Motor neuron (in vitro differentiated cells): ENCODE measurements around the gene TJAP1. TPM values are rescaled to one million over a fixed set of nuclear protein-coding genes. Genes with fewer than 3 reads are reported as not detected.

ENCODE experiments used
- ATAC-seq, 8 experiments: fragments of 200-7000 bp; cut with Tn5 transposase; replicated peaks in 6 of 8; 2 replicates each; pipeline ENCODE4 v1.8.0; 2021; ENCODE audit warnings: mild to moderate bottlenecking in 8 of 8, moderate library complexity in 8 of 8
- H3K27ac ChIP-seq, 2 donors: fragments of 250-450 bp; sonication (Bioruptor Pico); 2 replicates each; pipeline ENCODE4 v1.9.0; 2021; ENCODE audit warnings: antibody characterized with exemption in 2 of 2, mild to moderate bottlenecking in 2 of 2, moderate library complexity in 1 of 2
- H3K4me1 ChIP-seq, 2 donors: fragments of 250-450 bp; sonication (Bioruptor Pico); replicated peaks in 1 of 2; 2 replicates each; pipeline ENCODE4 v1.6.1; 2021; ENCODE audit warnings: antibody characterized with exemption in 2 of 2, mild to moderate bottlenecking in 2 of 2, moderate library complexity in 1 of 2
- H3K4me3 ChIP-seq, 5 donors: fragments of 250-450 bp; sonication (Bioruptor Pico); 2 replicates each; pipeline ENCODE4 v1.9.0; 2021; ENCODE audit warnings: antibody characterized with exemption in 5 of 5, mild to moderate bottlenecking in 5 of 5, moderate library complexity in 4 of 5
- WGBS, 10 experiments: fragments of 450-650 bp; shearing (Covaris generic); methylation state at CpG; one replicate each; pipeline ENCODE4 v1.0.0; 2022; 5-methylcytosine and 5-hydroxymethylcytosine counted together
- in situ Hi-C, 9 experiments: fragments of 400-800 bp; cut with MboI; loops; one replicate each; pipeline ENCODE4 v1.15.0; 2021; ENCODE audit warnings: low sequenced_read_pairs in 9 of 9, low pct_unique_long_range_greater_than_20kb in 2 of 9; ENCODE audit not compliant: unreplicated experiment in 9 of 9
- total RNA-seq, 8 experiments: library from RNA; unstranded; fragments of 300-600 nt; gene quantifications; 2 replicates each; pipeline versions ENCODE4 v1.2.3 to v1.2.4, GENCODE V29; 2022

The TJAP1 gene
- total RNA-seq, 8 experiments from 2014 or later, result 7.4 to 24.2 (median 12.7) TPM

GRCh38 chr6:43442935-43443334, 34.4 kb upstream of the TJAP1 start:
- in situ Hi-C loops, result loop anchor here in 1 of 9 experiments (25.0 kb wide), 1 partner anchor 181 kb away; no protein-coding TSS in a partner anchor
- H3K4me1 ChIP-seq, result no peaks in the 10 kb centered on the region
- no peak overlapping the region for H3K27ac ChIP-seq
- 80 to 100% (median 95%) methylated on average over 1 to 3 of the region's 14 CpGs; no CpG with 5 or more reads in 2 of the 10 experiments for WGBS, 10 experiments
- H3K4me3 ChIP-seq, result no peak overlapping the region
- ATAC-seq, result no peak

- ATAC-seq, result peak in 3 of 8 experiments; percentile 82 to 91 (median 89)
- in situ Hi-C loops, result loop anchor here in 1 of 9 experiments (25.0 kb wide), 1 partner anchor 182 kb away; no protein-coding TSS in a partner anchor
Observed at GRCh38 chr6:43444036-43444435, 33.3 kb upstream of the TJAP1 start.

GRCh38 chr6:43444582-43444981, 32.8 kb upstream of the TJAP1 start:
- no peak overlapping the region for H3K27ac ChIP-seq
- H3K4me1 ChIP-seq, result no peaks in the 10 kb centered on the region
- 20 to 100% (median 80%) methylated on average over 1 to 3 of the region's 8 CpGs; no CpG with 5 or more reads in 6 of the 10 experiments for WGBS, 10 experiments
- in situ Hi-C loops, result loop anchor here in 1 of 9 experiments (25.0 kb wide), 1 partner anchor 182 kb away; no protein-coding TSS in a partner anchor
- H3K4me3 ChIP-seq, result no peak overlapping the region
- ATAC-seq, result peak in 2 of 8 experiments; percentile 67 to 75

More at GRCh38 chr6:43444036-43444435, 33.3 kb upstream of the TJAP1 start:
- Histone ChIP-seq H3K4me3 (no peak overlapping the region), H3K4me1 (no peaks in the 10 kb centered on the region), H3K27ac (no peak overlapping the region)
- WGBS, 10 experiments, result 67 to 100% (median 86%) methylated on average over 1 to 3 of the region's 10 CpGs; no CpG with 5 or more reads in 4 of the 10 experiments

GRCh38 chr6:43445576-43445975, 31.8 kb upstream of the TJAP1 start:
- H3K27ac ChIP-seq, result no peak overlapping the region
- in situ Hi-C loops, result loop anchor here in 1 of 9 experiments (25.0 kb wide), 1 partner anchor 183 kb away; no protein-coding TSS in a partner anchor
- no peak for ATAC-seq
- no peaks in the 10 kb centered on the region for H3K4me1 ChIP-seq
- H3K4me3 ChIP-seq, result no peak overlapping the region
- WGBS, 10 experiments, result 89 to 100% (median 93%) methylated on average over 1 to 7 of the region's 16 CpGs; no CpG with 5 or more reads in 7 of the 10 experiments

GRCh38 chr6:43447604-43448003, 29.8 kb upstream of the TJAP1 start:
- no peaks in the 10 kb centered on the region for H3K4me1 ChIP-seq
- in situ Hi-C loops, result loop anchor here in 1 of 9 experiments (25.0 kb wide), 1 partner anchor 185 kb away; no protein-coding TSS in a partner anchor
- H3K27ac ChIP-seq, result no peak overlapping the region
- H3K4me3 ChIP-seq, result no peak overlapping the region
- ATAC-seq, result no peak
- 92 to 100% (median 100%) methylated on average over 1 to 4 of the region's 16 CpGs; no CpG with 5 or more reads in 5 of the 10 experiments for WGBS, 10 experiments

- ATAC-seq, result no peak
- Histone ChIP-seq H3K27ac (no peak overlapping the region), H3K4me3 (no peak overlapping the region), H3K4me1 (peaks cover 0 to under 1% of the 10 kb centered on the region in 2 donors)
- in situ Hi-C loops, result loop anchor here in 1 of 9 experiments (25.0 kb wide), 1 partner anchor 187 kb away; no protein-coding TSS in a partner anchor
- 80 to 100% methylated on average over 1 to 2 of the region's 4 CpGs; no CpG with 5 or more reads in 8 of the 10 experiments for WGBS, 10 experiments
Observed at GRCh38 chr6:43448916-43449315, 28.5 kb upstream of the TJAP1 start.

- in situ Hi-C loops, result loop anchor here in 1 of 9 experiments (10.0 kb wide), 1 partner anchor 54 kb away; no protein-coding TSS in a partner anchor
- no peak for ATAC-seq
- Histone ChIP-seq H3K27ac (no peak overlapping the region), H3K4me1 (peaks cover 0 to 6% of the 10 kb centered on the region in 2 donors), H3K4me3 (no peak overlapping the region)
- WGBS, 10 experiments, result 81 to 100% (median 90%) methylated on average over 2 to 12 of the region's 13 CpGs; no CpG with 5 or more reads in 7 of the 10 experiments
Observed at GRCh38 chr6:43450699-43451131, 26.7 kb upstream of the TJAP1 start.

GRCh38 chr6:43451348-43451747, 26.0 kb upstream of the TJAP1 start:
- no peak for ATAC-seq
- no peak overlapping the region for H3K27ac ChIP-seq
- 17 to 100% (median 100%) methylated on average over 1 of the region's 4 CpGs; no CpG with 5 or more reads in 4 of the 10 experiments for WGBS, 10 experiments
- in situ Hi-C loops, result loop anchor here in 1 of 9 experiments (10.0 kb wide), 1 partner anchor 53 kb away; no protein-coding TSS in a partner anchor
- H3K4me3 ChIP-seq, result no peak overlapping the region
- H3K4me1 ChIP-seq, result peaks cover 0 to 6% of the 10 kb centered on the region in 2 donors

- ATAC-seq, result no peak
- H3K4me1 ChIP-seq, result peaks cover 0 to 6% of the 10 kb centered on the region in 2 donors
Observed at GRCh38 chr6:43451939-43452338, 25.4 kb upstream of the TJAP1 start.

GRCh38 chr6:43452896-43453295, 24.5 kb upstream of the TJAP1 start:
- H3K4me1 ChIP-seq, result peaks cover 0 to 6% of the 10 kb centered on the region in 2 donors
- no peak overlapping the region for H3K27ac ChIP-seq
- in situ Hi-C loops, result loop anchor here in 1 of 9 experiments (10.0 kb wide), 1 partner anchor 52 kb away; no protein-coding TSS in a partner anchor
- ATAC-seq, result no peak
- WGBS, 10 experiments, result 90 to 100% (median 97%) methylated on average over 1 to 4 of the region's 4 CpGs; no CpG with 5 or more reads in 4 of the 10 experiments
- H3K4me3 ChIP-seq, result no peak overlapping the region

More at GRCh38 chr6:43451939-43452338, 25.4 kb upstream of the TJAP1 start:
- in situ Hi-C loops, result loop anchor here in 1 of 9 experiments (10.0 kb wide), 1 partner anchor 53 kb away; no protein-coding TSS in a partner anchor
- Histone ChIP-seq H3K27ac (no peak overlapping the region), H3K4me3 (no peak overlapping the region)
- 92 to 100% (median 92%) methylated on average over 2 to 8 of the region's 8 CpGs; no CpG with 5 or more reads in 7 of the 10 experiments for WGBS, 10 experiments

- Histone ChIP-seq H3K4me3 (peak overlapping the region in 1 of 5 donors; percentile 91), H3K27ac (no peak overlapping the region), H3K4me1 (peaks cover 0 to 6% of the 10 kb centered on the region in 2 donors)
- in situ Hi-C loops, result loop anchor here in 1 of 9 experiments (10.0 kb wide), 1 partner anchor 51 kb away; no protein-coding TSS in a partner anchor
- no peak for ATAC-seq
Observed at GRCh38 chr6:43453831-43454230, 23.5 kb upstream of the TJAP1 start.

- peaks cover 0 to 6% of the 10 kb centered on the region in 2 donors for H3K4me1 ChIP-seq
- peak overlapping the region; percentile 44 to 91 (median 56) for H3K4me3 ChIP-seq
- WGBS, 10 experiments, result 15 to 80% (median 60%) methylated on average over 1 to 17 of the region's 17 CpGs; no CpG with 5 or more reads in 7 of the 10 experiments
- in situ Hi-C loops, result loop anchor here in 1 of 9 experiments (10.0 kb wide), 1 partner anchor 51 kb away; no protein-coding TSS in a partner anchor
- peak in 3 of 8 experiments; percentile 6 to 10 (median 10) for ATAC-seq
- H3K27ac ChIP-seq, result no peak overlapping the region
Observed at GRCh38 chr6:43454290-43454695, 23.1 kb upstream of the TJAP1 start.
